ENCODE data around the gene CASQ2.

- TF ChIP-seq POLR2AphosphoS5 (IDR thresholded peaks at IDR 0.05; ENCODE audit: insufficient read depth, low read depth, low read length), result no peak
- TF ChIP-seq CTCF (IDR thresholded peaks at IDR 0.05; ENCODE audit: extremely low read depth in 1 of 2, insufficient read depth in 1 of 2, low read depth in 1 of 2, low read length in 2 of 2), result peak in 1 of 2 donors; percentile 20
These were observed 90.9 kb downstream of the CASQ2 start for GRCh38 chr1:115677565-115677964.

Data from endothelial cell of umbilical vein (primary cell).